Ishikawa (cell line): ENCODE measurements around the gene STK11IP.

Experiments used
- CEBPB ChIP-seq: IDR thresholded peaks from 2 replicates; pipeline ENCODE4 v1.6.1; 2012
- EGR1 ChIP-seq: IDR thresholded peaks from 2 replicates; pipeline ENCODE4 v1.6.1; 2012
- FOXM1 ChIP-seq: IDR thresholded peaks from 2 replicates; pipeline ENCODE4 v1.6.1; 2012; ENCODE audit warnings: low read depth, borderline replicate concordance
- NFIC ChIP-seq: IDR thresholded peaks from 2 replicates; pipeline ENCODE4 v1.6.1; 2012
- REST ChIP-seq: IDR thresholded peaks from 2 replicates; pipeline ENCODE4 v1.6.1; 2012; ENCODE audit warnings: low read depth, mild to moderate bottlenecking
- TAF1 ChIP-seq: IDR thresholded peaks from 2 replicates; pipeline ENCODE4 v1.6.1; 2012; ENCODE audit warnings: low read depth, mild to moderate bottlenecking
- TCF12 ChIP-seq: IDR thresholded peaks from 2 replicates; pipeline ENCODE4 v1.6.1; 2012; ENCODE audit warnings: low read depth
- TEAD4 ChIP-seq: IDR thresholded peaks from 2 replicates; pipeline ENCODE4 v1.6.1; 2012
- USF1 ChIP-seq: IDR thresholded peaks from 2 replicates; pipeline ENCODE4 v1.6.1; 2012
- YY1 ChIP-seq: IDR thresholded peaks from 2 replicates; pipeline ENCODE4 v1.6.1; 2012; ENCODE audit warnings: low read depth

GRCh38 chr2:219626540-219626939 is 28.9 kb downstream of the STK11IP start:
- no peak for TF ChIP-seq USF1
- no peak for TF ChIP-seq REST
- no peak for TF ChIP-seq YY1
- no peak for TF ChIP-seq TCF12
- no peak for TF ChIP-seq NFIC
- no peak for TF ChIP-seq FOXM1
- no peak for TF ChIP-seq CEBPB
- no peak for TF ChIP-seq TEAD4
- TF ChIP-seq TAF1: no peak
- TF ChIP-seq EGR1: no peak
